RPMI8226 (cell line): ENCODE data around the gene CSNK1D.

Source experiments
- DNase-seq: peaks from one replicate; pipeline ENCODE4 v3.0.0-alpha.2; 2015

Gene CSNK1D

DNA sequence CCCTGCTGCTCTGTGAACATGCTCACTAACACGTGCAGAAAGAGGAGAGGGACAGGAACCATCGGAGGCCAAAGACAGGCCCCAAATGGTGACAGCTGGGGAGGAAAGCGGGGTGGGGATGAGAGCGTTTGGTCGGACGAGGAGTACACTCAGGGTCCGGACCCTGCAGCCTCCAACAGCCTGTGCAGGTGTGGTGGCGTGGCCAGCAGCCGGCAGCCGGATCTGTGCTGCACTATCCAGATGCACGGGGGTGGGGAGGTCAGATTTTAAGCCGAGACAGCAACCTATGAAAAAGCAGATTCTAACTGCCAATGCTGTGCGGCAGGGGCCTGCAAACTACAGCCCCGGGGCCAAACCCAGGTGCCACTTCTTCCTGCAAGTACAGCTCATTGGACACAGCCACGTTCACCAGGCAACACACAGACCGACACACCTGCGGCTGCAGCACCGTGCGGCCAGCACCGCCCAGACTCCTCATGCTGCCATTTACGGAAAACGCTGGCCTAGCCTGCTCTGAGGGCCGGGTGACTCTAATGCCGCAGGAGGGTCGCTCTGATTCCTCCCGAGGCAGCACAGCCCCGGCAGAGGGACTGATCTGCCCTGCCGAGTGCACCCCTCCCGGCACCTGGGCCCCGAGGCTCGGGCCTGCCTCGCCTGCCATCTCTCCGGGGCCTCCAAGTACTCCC, 23.5 kb downstream of the CSNK1D start:
- DNase-seq, result no peak

DNA sequence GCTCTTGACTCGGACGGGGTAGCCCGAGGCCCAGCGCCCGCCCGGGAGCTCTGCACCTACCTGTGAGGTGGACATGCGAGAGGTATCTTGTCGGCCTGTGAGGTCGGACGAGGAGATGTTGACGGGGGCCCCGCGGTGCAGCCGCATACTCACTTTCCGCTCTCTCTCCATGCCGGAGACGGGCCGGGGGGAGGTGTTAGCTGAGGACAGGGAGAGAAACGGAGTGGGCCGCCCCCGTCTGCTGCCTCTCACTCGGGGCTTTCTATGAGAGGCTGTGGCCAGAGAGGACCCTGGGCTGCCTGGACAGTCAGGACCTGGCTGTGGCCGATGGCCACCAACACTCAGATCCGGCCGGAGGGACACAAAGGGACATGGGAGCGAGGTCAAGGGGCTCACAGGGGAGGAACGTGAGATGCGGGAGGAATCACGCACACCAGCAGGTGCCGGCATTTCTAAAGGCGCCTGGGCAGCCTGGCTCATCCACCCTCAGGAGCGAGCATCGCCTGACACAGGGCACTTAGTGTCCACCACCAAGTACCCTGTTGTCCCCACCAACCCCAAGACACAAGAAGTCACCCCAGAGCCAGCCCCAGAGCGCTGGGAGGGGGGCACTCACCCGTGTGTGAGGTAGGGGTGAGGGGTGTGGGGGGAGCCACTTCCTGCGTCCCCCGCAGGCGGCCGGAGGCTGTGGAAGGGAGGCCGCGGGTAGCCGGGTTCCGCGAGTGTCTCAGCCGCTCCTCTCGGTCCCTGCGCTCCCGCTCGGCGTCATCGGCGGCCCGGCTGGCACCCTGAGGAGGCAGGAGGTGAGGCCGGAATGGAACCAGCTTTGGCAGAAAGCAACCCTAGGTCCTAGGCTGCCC, 24.5 kb downstream of the CSNK1D start:
- no peak for DNase-seq

DNA sequence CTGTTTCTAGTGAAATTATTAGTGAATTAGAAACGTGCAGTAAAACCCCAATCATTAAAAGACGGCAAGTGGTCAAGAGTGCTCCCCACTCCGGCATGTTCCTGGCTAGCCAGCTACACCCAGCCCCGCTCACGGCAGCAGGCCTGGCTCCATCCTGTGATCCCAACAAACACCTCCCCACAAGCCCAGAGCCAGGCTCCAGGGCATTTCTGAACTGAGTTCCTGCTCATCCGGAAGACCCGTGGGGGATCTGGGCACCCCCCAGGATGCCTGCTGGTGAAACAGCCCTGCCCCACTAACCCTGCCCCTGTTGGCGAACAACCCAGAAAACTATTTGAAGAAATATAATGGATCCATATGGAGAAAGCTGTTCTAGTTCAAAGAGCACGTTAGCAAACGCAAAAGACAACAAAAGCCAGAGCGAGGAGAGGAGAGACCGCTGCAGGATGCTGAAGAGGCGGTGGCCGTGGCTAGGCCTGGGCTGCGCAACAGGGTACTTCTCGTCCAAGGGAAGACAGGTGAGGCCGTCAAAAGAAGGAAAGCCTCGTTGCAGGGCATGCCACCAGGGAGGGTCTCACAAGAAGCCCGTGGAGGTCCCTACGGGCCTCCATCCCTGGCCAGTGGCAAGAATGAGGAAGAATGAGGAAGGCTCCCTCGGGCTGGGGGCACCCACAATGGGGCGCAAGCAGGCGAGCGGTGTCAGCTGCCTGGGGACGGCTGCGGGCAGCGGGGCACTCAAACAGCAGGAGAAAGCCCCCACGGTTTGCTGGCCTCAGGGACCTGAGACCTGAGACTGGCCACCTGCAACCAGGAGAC, 25.4 kb downstream of the CSNK1D start:
- no peak for DNase-seq

DNA sequence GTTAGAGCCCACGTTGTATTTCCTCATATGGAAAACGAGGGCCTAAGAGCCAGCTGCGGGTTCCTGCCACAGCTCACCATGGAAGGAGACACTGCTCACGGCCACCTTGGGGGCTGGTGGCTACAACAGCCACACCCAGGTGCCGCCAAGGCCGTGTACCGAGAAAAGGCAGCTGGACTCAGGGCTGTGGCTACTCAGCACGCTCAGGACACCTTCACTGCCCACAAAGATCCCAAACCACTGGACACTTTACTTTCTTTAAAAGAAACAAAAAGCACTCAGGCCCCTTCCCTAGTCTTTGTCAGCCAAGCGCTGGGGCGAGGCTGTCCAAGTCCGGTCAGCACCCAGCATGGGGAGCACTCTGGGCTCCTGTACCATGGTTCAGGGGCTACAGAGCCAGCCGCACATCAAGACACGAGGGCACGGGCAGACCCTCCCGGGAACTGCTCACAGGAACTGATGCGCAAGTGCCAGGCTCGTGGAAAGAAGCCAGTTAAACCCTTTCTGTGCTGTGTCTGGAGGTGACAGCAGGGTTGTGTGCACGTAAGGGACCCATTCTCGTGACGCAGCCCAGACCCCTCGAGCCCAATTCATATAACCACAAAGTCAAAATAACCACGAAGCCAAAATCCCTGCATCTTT, 26.2 kb downstream of the CSNK1D start:
- no peak for DNase-seq

DNA sequence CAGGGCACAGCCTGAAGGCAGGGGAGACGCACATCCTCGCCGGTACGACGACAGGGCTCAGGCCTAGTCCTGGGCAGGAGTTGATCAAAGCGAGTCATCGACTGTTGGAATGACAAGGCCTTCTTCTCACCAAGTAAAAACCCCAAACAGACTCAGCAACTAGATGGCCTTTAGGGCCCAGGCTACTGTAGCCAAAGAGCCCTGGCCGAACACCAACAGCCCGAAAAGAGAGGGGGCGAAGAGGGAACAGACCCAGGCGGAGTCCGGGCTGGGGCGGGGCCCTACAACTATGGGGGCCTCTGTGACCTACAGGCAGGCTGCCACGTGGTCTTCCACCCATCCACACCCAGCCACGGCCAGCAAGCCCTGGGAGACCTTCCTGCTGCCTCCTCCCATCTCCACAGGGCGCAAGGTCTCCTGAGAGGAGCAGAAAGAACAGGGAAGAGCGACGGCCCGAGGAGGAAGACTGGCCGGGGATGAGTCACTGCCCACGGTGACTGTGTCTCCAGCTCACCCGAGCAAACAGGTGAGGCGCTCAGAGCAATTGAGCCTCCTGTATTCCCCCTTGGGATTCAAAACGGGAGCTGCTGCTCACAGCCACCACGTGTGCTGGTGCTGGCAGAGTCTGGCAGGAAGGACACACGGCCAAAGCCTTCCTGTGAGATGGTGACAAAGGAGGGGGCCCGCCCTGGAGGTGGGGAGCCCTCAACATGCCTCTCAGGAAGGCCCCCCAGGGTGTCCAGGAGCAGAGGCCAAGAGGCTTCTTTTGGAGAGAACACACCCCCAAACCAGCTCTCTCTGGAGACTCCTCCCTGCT, 26.9 kb downstream of the CSNK1D start:
- no peak for DNase-seq

DNA sequence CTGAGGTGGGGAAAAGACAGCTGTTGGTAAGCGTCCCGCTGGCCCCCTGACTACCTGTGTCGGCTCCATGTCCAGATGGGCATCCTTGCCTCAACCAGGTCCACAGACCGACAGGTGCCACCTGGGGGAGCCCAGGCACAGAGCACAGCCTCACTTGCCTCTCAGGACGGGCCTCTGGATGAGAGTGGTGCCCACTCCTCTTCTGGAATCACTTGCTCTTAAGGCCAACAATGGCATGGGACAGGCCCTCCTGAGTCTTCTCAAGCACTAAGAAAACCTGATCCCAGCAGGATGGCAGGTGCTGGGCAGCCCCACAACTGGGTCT, 27.5 kb downstream of the CSNK1D start:
- DNase-seq, result no peak

DNA sequence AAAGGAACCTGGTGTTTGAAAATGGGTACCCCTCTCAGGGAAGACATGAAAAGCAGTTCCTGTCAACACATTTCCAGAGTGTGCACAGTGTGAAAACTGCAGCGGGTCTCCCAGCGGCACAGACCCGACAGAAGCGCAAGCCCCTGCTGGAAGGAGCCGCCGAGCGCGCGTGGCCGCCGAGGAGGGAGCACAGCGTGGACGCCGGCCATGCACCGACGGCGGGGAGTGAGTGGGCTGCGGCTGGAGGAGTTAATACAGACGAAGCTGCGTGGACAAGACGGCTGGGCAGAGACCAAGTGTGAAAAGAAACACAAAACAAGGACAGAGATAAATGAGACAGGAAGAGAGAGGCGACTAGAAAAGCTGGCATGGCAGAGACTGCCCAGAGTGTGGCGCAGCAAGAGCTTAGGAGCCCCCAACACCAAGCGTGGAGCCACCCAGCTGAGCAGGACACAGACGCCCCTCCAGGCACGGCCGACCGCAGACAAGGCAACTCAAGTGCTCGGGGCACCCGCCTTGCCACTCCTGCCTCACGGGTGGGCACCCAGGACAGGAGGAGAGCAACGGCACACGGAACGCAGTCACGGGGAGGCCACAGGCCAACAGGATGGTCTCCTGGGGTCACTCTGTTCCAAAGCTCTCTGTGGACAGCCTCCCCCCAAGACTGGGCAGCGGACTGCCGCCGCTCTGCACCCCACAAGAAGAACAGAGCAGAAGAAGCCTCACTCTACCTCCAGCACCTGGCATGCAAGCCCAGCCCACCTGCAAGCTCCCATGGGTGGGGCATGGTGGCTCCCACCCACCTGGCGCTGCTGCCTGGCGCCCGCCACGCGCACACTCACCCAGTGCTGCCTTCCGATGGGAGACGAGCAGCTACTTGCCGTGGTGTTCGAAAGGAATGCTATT, 28.1 kb downstream of the CSNK1D start:
- DNase-seq, result no peak

DNA sequence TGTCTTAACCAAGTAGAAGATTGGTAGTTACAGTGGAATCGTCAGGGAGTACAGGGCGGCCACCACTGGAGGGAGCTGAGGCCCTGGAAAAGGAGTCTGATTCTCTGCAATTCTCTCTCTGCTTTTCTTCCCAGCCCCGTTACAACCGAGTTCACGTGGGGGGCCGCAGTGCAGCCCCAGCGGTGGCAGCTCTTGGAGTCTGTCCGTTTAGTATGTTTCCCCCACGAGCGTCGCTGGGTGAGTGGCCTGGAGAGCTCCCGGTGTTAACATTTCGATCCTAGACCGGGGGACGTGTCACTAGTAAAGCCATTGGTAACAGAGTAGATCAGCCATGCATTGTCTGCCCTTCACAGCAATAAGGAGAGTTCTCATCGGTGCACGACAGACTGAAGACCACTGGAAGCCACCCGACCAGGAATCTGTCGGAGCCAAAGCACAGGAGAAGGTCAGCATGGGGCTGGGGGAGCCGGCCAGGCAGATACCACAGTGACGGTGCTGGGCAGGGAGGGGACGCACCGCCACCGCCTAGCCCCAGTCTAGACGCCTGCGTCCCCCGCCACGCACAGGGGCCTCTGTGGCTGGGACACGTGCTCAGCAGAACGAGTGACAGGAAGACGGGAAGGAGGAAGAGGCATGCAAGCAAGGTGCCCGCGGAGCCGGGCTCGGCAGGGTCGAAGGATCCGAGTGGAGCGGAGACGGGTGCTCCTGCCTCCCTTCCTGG, 28.9 kb downstream of the CSNK1D start:
- no peak for DNase-seq

DNA sequence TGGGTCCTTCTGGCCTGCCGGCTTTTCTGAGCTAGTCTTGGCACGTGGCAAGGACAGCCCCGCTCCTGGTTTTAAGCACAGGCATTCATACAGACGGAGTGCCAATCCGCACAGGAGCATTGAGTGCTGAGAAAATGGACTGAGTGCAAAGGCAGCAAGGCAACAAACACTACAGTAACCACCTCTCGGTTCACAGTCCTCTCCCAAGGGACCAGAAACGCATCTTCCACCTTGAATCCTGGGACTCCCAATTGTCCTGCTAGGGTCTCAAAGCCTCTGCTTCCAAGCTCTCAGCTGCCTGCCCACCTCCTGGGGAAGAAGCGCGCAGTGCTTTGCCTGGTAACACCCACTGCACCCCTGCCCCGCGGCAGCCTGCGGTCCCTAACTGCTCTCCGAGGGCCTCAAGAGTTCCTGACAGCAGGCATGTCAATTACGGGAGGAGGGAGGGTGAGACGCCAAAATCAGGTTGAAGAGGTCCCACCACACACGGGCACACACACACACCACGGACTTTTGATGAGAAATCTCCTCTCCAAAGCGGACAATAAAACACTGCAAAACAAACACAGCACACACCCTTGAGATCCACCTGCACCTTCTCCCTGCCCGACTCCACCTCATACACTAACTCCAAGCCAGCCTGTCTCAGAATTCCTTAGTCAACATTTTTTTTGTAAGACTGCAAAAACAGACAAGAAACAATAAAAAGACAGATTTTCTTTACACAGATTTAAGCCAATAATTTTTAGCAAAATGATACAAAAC, 29.7 kb downstream of the CSNK1D start:
- no peak for DNase-seq

DNA sequence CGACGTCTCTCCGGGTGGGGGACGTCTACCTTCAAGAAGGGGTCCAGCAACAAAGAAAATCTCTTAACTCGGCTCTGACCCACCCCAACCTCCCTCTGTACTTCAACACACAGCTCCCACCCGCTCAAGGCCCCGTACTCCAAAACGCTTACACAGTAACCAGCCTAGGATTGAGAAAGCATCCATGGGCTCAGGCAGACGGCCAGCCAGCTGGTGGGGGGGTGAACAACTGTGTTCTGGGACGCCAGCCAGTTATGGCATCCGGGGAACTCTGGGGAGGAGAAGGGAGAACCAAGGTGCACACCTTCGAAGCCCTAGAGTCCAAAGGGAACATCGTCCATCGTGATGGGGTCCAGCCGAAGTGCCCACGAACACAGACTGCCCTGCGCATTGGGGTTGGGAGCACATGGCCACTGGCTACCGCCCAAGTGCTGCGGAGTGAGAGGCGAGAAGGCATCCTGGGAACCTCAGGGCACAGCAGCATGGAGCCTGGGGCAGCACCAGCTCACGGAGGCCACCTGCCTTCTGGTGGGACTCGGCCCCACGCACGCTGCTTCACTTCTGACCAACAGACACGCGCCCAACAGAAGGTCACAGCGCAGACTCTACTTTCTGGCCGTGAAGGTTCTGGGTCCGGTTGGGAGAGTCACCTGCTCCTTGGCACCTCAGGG, 30.4 kb downstream of the CSNK1D start:
- no peak for DNase-seq

DNA sequence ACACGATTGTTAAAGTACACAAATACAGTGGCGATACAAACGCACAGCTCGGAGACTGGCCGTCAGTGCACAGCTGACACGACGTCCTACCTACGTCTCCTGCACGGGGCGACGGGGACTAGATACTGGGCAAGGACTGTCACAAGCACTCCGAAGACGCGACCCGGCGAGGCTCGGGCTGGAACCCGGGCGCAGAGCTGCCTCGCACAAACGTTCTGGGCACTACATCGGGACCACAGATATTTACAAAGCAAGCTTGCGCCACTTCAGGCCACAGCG, 30.9 kb downstream of the CSNK1D start:
- no peak for DNase-seq

DNA sequence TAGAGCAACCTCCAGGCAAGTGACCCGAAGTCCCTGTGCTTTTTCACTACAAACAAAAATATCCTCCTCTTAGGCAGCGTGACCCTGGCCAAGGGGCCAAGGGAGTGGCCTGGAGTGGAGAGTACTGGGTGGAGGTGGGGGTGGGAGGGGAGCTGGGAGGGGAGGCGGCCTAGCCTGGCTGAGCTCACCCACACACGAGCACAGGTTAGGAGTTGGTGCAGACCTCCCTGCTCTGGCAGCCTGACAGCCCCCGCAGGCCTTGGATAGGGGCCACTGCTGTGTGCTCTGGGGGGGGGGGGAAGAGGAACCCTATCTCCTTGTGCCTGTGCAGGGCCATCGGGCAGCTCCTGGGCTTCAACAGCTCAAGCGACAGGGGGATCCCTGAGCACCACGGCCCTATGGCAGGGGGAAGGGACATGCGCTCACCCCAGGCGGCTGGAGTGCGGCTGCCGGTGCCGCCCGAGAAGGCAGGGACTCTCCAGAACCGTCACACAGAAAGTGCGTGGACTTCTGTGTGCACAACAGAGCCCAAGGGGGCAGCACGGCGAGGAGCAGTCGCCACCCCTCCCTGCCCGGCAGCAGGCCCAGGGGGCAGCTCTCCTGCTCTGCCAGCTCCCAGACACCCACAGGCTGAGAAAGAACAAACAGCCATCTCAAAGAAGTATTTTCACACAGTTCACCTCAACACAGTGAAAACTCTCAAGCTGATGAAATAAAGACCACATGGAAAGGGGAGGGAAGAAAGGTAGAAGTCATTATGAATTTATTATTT, 31.4 kb downstream of the CSNK1D start:
- no peak for DNase-seq

DNA sequence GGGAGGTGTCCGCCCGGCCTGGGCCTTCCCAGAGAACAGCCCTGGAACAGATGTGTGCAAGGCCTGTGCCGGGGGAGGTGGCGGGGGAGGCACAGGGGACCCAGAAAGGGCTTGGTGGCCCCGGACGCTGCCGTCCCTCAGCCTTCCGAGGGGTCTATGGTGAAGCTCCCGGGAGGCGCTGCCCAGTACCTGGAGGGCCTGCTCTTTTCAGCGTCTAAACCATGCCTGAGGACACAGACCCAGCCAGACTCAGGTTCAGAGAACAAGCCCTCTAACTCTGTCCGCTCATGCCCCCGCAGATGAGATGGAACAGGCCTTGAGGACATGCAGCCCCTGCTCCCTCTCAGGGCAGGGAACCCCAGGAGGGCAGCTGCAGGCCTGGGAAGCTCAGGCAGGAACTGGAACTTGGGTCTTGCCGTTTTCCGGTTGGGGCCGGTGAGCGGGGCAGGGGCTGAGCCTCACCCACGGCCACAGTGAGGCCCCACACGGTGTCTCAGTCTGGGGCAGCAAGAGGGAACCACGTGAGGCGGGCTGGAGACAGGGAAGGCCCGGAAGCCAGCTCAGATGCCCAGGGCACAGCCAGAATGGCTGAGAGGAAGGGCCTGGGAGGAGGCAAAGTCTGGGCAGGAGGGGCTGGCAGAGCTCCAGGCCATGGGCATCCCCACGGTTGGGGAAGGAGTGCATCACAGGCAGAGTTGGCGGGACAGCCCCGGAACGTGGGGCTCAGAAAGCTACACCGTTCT, 32.1 kb downstream of the CSNK1D start:
- peak; percentile 45 for DNase-seq

DNA sequence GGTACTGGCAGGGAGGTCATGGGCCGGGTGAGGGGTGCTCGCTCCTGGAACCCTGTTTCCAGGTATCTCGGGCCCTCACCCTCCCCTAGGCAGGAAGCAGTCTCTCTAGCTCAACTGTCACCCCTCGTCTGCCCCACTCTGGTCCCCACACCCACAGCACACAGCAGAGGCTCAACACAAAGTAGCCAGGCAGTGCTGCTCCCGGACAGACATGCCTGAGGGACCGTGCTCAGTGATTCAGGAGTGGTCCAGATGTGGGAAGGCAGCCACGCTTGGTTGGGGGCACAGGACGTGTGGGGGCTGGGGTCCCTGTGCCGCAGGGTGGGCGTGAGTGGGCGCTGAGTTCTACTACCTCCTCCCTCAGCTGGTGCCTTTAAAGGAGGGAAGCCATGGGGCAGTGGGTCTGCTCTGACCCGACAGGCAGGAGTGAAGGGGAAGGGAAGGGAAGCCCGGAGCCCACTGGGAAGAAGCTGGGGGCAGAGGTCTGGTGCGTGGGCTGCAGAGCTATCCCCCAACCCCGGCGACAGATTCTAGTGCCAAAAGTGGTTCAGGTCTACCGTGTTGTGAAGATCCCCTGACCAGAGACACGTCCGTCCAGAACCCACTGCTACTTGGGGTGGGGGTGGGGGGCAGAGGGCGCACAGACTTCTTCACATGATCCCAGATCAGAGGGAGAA, 32.9 kb downstream of the CSNK1D start:
- no peak for DNase-seq

DNA sequence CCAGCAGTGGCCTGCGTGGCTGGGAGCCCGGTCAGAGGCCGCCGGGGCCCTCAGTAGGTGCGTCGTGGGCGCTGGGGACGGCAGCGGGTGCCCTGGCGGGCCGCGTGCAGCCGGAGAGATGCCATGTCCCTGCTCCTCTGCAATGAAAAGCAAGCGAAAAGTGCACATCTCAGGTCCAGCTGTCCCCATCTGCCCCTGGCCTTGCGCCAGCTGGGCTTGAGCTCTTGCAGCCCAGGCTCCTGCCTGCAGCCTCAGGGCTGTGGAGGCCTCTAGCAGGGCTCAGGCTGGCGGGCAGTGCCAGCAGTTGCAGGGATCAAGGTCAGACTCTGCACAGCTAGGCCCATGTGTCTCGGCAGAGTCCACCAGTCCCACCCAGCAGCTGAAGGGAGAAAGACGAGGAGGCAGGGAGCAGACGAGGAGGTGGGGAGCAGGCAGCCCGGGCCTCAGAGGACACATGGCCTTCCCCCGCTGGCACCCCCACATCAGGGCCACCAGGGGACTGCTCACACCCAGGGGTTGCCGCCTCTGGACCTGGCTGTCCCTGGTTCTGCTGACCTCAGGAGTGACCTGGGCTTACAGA, 33.5 kb downstream of the CSNK1D start:
- DNase-seq, result peak; percentile 66

DNA sequence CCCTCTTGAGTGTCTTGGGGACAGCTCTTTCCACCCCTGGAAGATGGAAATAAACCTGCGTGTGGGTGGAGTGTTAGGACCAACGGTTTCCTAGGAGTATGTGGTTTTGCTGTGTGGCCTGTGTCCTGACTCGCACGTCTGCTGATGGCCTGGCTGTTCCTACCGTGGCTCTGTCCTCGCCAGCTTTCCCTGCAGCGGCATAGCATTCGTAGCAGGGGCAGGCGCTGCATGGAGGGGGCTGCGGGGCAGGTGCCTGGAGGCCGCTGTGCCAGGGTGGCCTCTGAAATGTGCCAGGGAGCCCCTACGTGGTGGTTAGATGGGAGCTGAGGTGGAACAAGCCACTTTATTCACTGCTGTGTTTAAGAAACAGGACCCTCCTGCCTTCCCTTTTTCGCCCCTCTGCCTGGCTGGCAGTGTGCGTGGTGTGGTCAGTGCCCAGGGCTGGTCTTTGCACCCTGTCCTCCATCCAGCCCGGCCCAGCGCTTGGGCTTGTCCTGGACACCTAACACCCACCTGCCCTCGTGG, 34.0 kb downstream of the CSNK1D start:
- no peak for DNase-seq
